Measurements from ENCODE around the gene CHN2.

GRCh38 chr7:29271319-29271658, 76.7 kb downstream of the CHN2 start:
- TF ChIP-seq CTCF (IDR thresholded peaks at IDR 0.05) (no peak), POLR2AphosphoS5 (IDR thresholded peaks at IDR 0.05) (no peak)

Data from prostate gland (tissue), 2 donors.